HepG2 (cell line): ENCODE results near the gene NHP2.

Source experiments
- MXI1 ChIP-seq: IDR thresholded peaks from 3 replicates; pipeline ENCODE4 v1.6.1; 2012; ENCODE audit warnings: low read depth, low read length, inconsistent platforms, borderline replicate concordance
- XBP1 ChIP-seq: sonication (generic); formaldehyde crosslinking; IDR thresholded peaks from 2 replicates; pipeline ENCODE4 v1.5.0; 2020; ENCODE audit warnings: missing genetic modification reagents

GRCh38 chr5:178155065-178155464, 1.4 kb upstream of the NHP2 start:
- TF ChIP-seq MXI1 (no peak), XBP1 (CRISPR knock-in tag) (no peak)
